Parathyroid adenoma (tissue), 2 donors: ENCODE results near the gene KCNB1.

Experiments used
- H2AFZ ChIP-seq: fragments of 300-600 bp; sonication (generic); one replicate; pipeline ENCODE4 v1.7.0; 2017; ENCODE audit warnings: antibody characterized with exemption, mild to moderate bottlenecking
- H3K27ac ChIP-seq: fragments of 300-600 bp; sonication (generic); one replicate; pipeline ENCODE4 v1.7.0; 2017
- H3K27me3 ChIP-seq: fragments of 300-600 bp; sonication (generic); one replicate; pipeline ENCODE4 v1.7.0; 2017; ENCODE audit warnings: low read length; ENCODE audit not compliant: control insufficient read depth, insufficient read depth
- H3K36me3 ChIP-seq: fragments of 300-600 bp; sonication (generic); one replicate; pipeline ENCODE4 v1.7.0; 2017; ENCODE audit warnings: low read length; ENCODE audit not compliant: control insufficient read depth, insufficient read depth
- H3K4me1 ChIP-seq: fragments of 300-600 bp; sonication (generic); one replicate; pipeline ENCODE4 v1.7.0; 2017; ENCODE audit warnings: control low read depth
- H3K4me2 ChIP-seq: fragments of 300-600 bp; sonication (generic); one replicate; pipeline ENCODE4 v1.7.0; 2017; ENCODE audit warnings: low read length
- H3K4me3 ChIP-seq: fragments of 300-600 bp; sonication (generic); one replicate; pipeline ENCODE4 v1.7.0; 2017; ENCODE audit warnings: low read depth, low read length
- H3K79me2 ChIP-seq: fragments of 300-600 bp; sonication (generic); one replicate; pipeline ENCODE4 v1.7.0; 2017; ENCODE audit warnings: control low read depth
- H3K9ac ChIP-seq: fragments of 300-600 bp; sonication (generic); one replicate; pipeline ENCODE4 v1.7.0; 2017; ENCODE audit warnings: mild to moderate bottlenecking
- H3K9me3 ChIP-seq: fragments of 300-600 bp; sonication (generic); one replicate; pipeline ENCODE4 v1.7.0; 2017; ENCODE audit warnings: low read length; ENCODE audit not compliant: control insufficient read depth
- TF ChIP-seq, protein P1 (sequence below): fragments of 300-600 bp; sonication (generic); IDR thresholded peaks from one replicate; pipeline ENCODE4 v1.7.0; 2017; ENCODE audit warnings: antibody characterized with exemption, mild to moderate bottlenecking
- donor health status: primary hyperparathyroidism.

The KCNB1 gene

DNA sequence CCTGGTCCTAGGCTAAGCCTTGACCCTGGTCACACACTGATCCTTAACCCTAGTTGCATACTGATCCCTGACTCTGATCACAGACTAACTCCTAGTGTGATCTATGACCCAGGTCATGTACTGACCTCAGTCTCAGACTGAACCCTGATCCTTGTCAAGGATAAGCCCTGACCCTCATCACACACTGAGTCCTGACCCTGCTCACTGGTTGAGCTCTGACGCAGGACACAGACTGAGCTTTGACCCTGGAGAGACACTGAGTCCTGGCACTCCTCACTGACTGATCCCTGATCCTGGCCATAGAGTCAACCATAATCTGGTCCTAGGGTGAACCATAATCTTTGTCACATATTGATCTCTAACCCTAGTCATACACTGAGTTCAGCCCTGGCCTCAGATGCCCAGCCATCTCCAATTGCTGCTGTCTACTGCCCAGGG is 37.9 kb downstream of the KCNB1 start:
- no peaks in the 10 kb centered on the region for H3K27me3 ChIP-seq
- H3K36me3 ChIP-seq, result no peaks in the 10 kb centered on the region
- TF ChIP-seq, protein P1, sequence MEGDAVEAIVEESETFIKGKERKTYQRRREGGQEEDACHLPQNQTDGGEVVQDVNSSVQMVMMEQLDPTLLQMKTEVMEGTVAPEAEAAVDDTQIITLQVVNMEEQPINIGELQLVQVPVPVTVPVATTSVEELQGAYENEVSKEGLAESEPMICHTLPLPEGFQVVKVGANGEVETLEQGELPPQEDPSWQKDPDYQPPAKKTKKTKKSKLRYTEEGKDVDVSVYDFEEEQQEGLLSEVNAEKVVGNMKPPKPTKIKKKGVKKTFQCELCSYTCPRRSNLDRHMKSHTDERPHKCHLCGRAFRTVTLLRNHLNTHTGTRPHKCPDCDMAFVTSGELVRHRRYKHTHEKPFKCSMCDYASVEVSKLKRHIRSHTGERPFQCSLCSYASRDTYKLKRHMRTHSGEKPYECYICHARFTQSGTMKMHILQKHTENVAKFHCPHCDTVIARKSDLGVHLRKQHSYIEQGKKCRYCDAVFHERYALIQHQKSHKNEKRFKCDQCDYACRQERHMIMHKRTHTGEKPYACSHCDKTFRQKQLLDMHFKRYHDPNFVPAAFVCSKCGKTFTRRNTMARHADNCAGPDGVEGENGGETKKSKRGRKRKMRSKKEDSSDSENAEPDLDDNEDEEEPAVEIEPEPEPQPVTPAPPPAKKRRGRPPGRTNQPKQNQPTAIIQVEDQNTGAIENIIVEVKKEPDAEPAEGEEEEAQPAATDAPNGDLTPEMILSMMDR, result no peak
- H3K4me1 ChIP-seq, result no peaks in the 10 kb centered on the region
- peaks cover 4% of the 10 kb centered on the region for H3K79me2 ChIP-seq
- H3K4me2 ChIP-seq, result no peak overlapping the region
- no peak overlapping the region for H3K27ac ChIP-seq
- no peaks in the 10 kb centered on the region for H3K9me3 ChIP-seq
- H3K9ac ChIP-seq, result no peak overlapping the region
- H3K4me3 ChIP-seq, result no peak overlapping the region
- H2AFZ ChIP-seq, result no peak overlapping the region

DNA sequence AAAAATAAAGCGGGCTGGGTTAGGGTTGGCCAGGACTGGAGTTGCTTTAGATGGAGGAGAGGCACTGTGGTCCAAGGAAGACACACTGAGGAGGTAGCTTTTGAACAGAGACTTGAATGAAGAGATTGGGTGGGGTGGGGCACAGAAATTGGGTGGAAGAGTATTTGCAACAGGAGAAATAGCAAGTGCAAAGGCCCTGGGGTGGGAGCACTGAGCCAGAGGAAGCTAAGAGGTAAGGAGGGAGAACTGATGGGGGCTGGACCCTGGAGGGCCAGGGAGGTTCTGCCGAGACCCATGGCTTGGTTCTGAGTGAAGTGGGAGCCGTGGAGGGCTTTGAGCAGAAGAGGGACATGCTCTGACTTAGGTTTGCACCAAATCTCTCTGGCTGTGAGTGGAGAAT is 45.4 kb downstream of the KCNB1 start:
- no peaks in the 10 kb centered on the region for H3K36me3 ChIP-seq
- no peaks in the 10 kb centered on the region for H3K79me2 ChIP-seq
- no peak overlapping the region for H3K27ac ChIP-seq
- H3K27me3 ChIP-seq, result no peaks in the 10 kb centered on the region
- no peaks in the 10 kb centered on the region for H3K9me3 ChIP-seq
- no peak overlapping the region for H3K4me3 ChIP-seq
- no peak overlapping the region for H3K9ac ChIP-seq
- TF ChIP-seq, protein P1, result no peak
- H3K4me2 ChIP-seq, result no peak overlapping the region
- H3K4me1 ChIP-seq, result no peaks in the 10 kb centered on the region
- H2AFZ ChIP-seq, result no peak overlapping the region

DNA sequence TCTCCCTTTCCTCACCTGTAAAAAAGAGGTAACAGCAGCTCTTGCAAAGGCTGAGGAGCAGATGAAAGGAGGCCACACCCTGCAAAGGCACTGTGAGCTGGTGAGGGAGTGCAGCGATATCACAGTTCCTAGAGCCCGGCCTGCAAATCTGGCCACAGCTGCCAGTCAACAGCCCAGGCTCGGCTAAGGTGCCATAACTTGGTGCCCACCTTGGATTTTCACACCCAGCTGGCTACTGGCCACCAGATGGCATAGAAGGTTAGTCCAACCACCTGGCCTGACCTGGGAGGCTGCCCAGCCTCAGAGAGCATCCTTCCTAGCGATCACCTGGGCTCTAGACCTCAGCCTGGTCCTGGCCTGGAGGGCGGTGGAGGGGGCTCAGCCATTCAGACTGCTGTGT is 46.8 kb downstream of the KCNB1 start:
- H3K27ac ChIP-seq, result no peak overlapping the region
- no peak overlapping the region for H3K4me2 ChIP-seq
- no peak overlapping the region for H3K4me3 ChIP-seq
- H3K9ac ChIP-seq, result no peak overlapping the region
- H3K36me3 ChIP-seq, result no peaks in the 10 kb centered on the region
- no peaks in the 10 kb centered on the region for H3K9me3 ChIP-seq
- H3K27me3 ChIP-seq, result no peaks in the 10 kb centered on the region
- H3K4me1 ChIP-seq, result no peaks in the 10 kb centered on the region
- no peaks in the 10 kb centered on the region for H3K79me2 ChIP-seq
- TF ChIP-seq, protein P1, result no peak
- no peak overlapping the region for H2AFZ ChIP-seq

DNA sequence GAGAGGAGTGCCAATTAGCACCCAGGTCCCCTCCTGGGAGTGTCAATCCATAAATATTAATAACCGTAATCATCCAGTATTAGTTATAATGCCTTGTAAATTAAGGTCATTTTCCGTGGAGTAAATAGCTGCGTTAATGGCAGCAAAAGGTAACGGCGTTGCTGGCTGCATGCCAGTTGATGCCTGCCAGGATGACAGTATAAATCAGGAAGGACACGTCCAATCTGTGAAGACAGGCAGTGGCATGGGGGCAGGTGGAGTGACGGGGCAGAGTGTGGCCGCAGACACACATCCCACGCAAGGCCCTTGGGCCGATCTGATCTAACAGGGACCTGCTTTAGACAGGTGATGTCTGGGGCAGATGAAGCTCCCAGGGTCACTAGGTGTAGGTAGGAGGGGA is 49.1 kb downstream of the KCNB1 start:
- TF ChIP-seq, protein P1, result no peak
- Histone ChIP-seq H3K4me3 (no peak overlapping the region), H3K27me3 (no peaks in the 10 kb centered on the region), H3K9ac (no peak overlapping the region), H3K79me2 (no peaks in the 10 kb centered on the region), H3K4me1 (no peaks in the 10 kb centered on the region), H3K36me3 (no peaks in the 10 kb centered on the region), H3K9me3 (no peaks in the 10 kb centered on the region), H2AFZ (no peak overlapping the region), H3K4me2 (no peak overlapping the region), H3K27ac (no peak overlapping the region)

DNA sequence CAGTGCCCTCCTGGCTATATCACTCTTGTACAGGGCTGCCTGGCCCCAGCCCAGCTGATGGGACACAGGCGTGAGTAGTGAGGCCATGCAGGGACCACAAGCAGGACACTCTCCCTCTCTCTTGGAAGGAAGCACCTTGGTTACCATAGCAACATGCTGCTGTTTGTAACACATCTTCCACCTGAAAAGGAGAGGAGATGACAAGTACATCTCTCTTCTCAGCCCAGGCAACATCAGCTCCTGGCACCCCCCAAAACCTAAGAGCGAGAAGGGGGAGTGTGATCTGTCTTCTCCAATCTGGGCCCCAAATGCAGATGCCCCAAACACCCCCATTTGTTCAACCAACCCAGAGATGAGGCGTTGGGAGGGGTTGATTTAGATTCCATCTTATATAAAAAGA is 49.9 kb downstream of the KCNB1 start:
- TF ChIP-seq, protein P1, result no peak
- no peak overlapping the region for H3K9ac ChIP-seq
- H3K4me2 ChIP-seq, result no peak overlapping the region
- peaks cover 4% of the 10 kb centered on the region for H3K4me1 ChIP-seq
- H3K27me3 ChIP-seq, result no peaks in the 10 kb centered on the region
- no peaks in the 10 kb centered on the region for H3K79me2 ChIP-seq
- no peaks in the 10 kb centered on the region for H3K36me3 ChIP-seq
- H2AFZ ChIP-seq, result no peak overlapping the region
- no peaks in the 10 kb centered on the region for H3K9me3 ChIP-seq
- H3K27ac ChIP-seq, result no peak overlapping the region
- no peak overlapping the region for H3K4me3 ChIP-seq
